HG03060 (cell line): ENCODE results near the gene KCTD16.

Experiments used
- ATAC-seq: cut with Tn5 transposase; IDR thresholded peaks from one replicate; pipeline ENCODE4 v1.9.1; 2021; ENCODE audit warnings: low read depth, moderate number of reproducible peaks; ENCODE audit not compliant: unreplicated experiment

Gene KCTD16

DNA sequence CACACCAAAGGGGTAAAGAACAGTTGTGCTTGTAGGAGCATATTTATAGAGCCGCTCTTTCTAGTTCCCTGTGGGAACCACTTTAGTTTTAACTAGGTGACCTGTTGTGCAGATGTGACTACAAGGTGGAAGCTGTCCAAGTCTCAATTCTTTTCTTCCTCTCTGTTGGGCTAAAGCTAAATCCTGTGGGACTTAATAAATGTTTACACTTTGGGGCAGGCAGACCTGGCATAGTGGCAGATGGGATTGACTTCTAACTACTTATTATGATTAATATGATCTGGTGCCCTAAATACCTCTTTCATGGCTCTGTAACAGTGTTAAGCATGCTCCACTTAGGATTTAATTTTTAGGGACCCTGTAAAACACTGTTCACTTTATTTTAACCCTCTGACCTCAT, 265.3 kb downstream of the KCTD16 start:
- no peak for ATAC-seq

DNA sequence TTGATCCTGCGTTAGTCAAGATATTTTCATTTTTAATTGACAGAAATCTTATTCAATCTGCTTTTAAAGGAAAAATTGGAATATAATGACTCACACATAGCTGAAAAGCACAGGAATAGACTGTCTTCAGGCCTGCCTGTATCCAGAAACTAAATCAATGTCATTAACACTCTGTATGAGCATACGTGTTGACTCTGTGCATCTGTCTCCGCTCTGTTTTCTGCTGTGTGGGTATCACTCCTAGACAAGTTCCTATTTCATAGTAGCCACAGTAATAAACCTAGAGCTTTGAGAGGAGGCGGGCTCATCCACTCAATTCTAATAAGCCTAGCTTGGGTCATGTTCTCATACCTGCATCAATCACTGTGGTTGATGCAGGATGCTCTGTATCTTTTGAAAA, 267.6 kb downstream of the KCTD16 start:
- ATAC-seq, result no peak

DNA sequence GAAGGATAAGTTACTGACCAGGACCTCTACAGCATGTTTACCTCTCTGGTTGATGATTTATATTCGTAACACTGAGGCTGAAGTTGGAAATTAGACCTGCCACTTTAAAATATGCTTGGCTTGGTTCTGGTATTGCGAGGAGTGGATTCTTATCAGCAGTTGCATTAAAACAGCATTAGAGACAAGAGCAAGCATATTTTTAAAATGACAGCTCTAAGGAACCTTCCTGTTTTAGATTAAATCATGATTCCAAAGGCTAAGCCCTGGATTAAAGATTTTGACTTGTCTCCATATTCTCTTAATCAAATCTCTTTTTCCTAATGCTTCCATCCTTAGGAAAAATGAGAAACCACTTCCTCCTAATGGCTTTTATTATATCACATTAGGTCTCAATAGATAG, 277.8 kb downstream of the KCTD16 start:
- no peak for ATAC-seq

DNA sequence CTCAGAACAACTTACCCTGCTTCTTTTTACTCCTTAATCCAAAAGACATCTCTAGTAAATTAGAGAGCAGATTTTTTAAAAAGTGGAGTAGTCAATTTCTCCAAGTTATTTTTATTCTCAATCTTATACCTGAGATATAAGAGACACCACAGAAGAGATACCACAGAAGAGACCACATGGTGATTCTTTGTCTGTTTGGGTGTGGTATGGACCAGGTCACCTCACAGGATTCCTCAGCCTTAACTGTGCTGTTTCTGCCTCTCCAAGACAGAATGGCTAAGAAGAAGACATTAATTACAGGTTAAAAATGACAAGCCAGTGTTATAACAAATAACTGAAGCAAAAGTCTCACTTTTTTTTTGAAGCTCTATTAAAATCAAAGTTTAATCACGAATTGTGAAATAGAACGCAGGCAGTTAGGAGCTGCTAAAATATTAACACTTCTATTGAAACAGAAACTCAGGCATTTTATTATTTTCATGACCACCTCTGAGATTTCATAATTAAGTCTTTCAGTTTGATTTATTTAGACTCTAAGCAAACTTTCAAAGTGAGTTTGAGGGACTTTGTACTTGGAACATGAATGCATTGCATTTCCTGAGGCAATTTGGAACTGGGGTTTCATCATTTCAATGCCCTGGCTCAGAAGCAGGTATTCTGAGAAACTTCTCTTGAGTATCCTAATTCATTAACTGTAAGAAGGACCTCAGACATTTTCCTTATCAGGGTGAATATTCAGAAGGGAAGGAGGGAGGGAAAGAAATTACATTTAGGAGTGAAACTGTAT, 280.7 kb downstream of the KCTD16 start:
- no peak for ATAC-seq

DNA sequence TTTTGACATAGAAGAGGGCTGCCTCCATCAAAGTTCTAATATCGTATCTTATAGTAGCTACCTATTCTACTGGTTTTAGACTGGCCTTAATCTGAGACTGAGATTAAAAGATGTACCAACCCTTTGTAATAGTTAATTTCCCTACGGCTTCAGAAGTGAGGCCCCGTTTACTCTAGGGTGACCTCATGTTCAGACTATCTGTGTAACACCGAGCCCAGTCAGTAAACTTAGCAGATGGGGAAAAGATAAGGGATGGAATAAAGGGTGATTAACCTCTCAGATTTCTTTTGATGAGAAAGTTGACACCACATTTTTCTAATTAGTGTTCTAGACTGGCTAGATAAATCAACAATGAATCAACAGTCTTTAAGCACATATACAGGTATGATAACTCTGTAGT, 283.1 kb downstream of the KCTD16 start:
- ATAC-seq, result no peak

DNA sequence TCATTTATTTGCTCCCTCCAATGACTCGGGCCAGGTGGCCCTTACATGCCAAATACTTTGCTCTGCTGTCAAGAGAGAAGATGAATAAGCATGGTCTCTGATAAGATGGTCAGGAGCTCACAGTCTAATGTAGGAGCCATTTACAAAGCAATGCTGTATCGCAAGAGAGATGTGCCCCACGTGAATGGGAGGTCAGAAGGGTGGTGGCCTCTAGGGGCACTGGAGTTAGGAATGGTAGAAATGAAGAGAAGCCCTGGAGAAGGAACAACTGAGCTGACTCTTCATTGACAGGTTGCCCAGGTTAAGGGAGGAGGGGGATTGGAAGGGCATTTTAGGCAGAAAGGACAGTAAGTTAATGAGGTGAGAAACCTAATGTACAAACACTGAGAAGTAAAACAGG, 286.5 kb downstream of the KCTD16 start:
- ATAC-seq, result no peak

DNA sequence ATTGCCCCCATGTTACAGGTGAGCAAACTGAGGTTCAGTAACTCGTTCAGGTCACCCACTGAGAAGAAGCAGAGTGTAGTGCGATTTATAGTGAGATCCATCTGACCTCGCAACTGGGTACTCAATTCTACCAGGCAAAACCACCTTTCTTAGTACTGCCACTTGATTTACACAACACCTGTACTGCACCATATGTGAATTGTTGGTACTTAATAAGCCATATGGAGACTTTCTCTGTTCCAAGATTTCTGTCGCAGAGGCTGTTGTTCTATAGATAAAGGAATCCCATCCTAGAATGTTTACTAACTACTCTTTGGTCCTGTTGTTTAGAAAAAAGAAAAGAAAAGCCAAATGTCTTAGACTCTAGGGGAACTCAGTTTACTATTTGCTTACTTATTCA, 287.5 kb downstream of the KCTD16 start:
- no peak for ATAC-seq

DNA sequence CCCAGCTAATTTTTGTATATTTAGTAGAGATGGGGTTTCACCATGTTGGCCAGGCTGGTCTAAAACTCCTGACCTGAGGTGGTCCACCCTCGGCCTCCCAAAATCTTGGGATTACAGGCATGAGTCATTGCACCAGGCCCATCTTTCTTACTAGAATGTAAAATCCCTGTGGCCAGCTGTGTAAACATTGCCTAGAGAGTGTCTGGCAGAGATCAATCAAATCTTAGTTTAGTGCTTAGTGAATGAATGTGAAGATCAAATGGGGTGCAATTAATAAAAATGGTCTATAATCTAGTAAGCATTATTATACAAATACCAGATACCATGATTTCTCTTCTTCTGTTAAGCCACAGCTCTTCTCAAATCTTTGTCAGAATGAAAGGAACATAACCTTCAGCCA, 289.9 kb downstream of the KCTD16 start:
- ATAC-seq, result no peak

DNA sequence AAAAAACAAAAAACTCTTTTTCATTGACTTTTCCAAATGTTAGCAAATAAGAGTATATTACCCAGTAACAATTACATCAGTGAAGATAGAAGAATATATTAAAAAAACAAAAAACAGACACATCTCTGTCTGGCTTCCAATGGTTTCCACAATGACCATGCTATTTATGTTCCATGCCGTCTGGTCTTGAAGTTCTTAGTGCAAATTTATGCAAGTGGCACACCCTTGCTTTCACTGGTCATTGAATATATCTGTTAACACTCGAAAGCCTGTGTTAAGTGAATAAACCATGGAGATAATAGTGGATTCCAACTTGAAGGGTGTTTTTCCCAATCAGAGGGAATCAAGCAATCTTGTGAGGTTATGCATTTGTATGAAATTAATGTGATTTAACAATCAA, 291.9 kb downstream of the KCTD16 start:
- ATAC-seq, result no peak

DNA sequence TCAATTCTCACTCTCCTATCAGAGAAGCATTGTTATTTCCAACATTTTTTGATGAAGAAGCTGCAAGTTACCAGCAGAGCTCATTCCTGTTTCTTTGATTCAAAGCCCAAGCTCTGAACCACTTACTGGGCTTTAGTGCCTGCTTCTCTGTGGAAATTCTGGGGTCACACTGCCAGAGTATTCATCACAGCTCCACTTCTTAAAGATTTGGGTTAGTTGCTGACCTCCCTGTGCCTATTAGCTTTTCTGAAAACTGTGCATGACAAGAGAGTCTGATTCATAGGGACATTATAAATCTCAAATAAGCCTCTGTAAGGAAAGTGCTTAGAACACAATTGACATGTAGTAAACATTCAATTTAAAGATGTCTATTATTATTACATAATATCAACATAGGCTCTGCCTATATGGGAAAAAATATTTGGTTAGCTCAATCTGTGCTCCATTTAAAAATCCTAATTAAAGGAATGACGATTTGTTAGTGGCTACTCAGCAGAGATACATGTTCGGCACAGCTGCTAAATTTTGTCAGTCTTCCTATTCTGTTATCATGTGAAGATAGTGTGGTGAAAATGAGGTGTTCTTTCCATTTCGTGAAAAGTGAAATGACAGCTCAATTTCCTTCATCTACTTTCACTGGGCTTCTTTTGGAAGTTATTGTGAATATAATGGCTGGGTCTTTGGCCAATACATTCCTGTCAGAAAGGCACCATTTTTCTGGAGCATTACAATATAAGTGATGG, 293.0 kb downstream of the KCTD16 start:
- no peak for ATAC-seq

DNA sequence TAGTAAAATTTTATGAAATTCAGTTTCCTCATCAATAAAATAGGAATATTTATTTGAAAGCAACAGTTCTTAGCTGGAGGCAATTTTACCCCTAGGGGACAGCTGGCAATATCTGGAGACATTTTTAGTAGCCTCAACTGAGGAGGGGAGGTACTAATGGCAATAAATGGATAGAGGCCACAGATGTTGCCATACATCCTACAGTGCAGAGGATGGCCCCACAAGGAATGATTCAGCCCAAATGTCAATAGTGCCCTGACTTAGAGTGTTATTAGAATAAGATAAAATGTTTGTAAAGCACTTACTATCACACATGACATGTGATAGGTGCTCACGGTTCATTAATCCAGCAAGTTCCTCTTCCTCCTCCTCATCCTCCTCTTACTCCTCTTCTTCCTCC, 293.6 kb downstream of the KCTD16 start:
- ATAC-seq, result no peak

DNA sequence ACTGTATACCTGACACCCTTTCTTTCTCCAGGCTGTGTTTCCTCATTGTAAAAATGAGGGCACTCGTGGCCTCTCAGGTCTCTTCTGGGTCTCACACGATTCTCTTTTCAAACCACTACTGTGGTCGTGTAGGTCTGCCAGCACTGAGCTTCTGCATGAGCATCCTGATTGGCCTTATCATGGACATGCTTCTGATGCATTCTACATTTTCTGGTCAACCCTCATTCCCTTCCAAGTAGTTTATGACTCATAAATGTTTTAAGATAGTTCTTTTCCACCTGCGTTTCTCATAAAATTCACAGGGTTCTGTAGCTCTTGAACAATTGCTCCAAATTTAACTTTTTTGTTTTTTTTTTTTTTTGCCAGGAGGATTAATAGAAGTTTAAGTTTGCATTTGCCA, 294.8 kb downstream of the KCTD16 start:
- ATAC-seq, result no peak

DNA sequence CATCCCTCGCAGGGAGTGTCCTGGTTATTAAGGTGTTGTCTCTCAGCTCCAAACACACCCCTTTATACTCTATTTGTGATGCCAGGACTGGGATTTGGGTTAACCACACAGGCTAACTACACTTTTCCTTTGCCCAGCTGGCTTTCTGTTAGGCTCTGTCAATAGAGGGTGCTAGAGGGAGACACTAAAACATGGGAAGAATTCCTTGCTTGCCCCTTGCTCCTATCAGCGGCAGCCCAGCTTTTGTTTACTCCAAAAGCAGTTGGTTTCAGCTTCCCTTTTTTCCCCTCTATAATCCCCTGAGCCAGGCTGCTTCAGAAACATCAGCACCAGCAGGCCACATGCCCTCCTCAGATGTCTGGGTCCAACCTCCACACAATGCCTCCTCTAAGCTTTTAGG, 297.1 kb downstream of the KCTD16 start:
- no peak for ATAC-seq

DNA sequence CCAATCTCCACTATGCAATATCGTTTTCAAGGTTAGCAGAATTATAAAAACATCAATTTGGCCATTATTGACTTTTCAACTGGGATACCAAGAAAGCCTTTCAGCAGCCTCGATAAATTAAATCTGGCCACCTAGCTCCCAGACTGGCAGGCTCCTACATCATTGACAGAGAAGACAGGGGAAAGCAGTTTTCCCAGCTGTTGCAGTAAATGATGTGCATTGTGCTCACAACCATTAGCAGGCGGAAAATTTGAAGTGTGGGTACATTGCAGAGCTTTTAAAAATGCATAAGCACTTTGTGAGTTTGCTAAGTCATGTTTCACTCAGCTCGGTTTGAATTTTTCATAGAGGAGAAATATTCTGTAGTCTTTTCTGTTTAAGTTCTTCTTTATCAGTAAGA, 297.9 kb downstream of the KCTD16 start:
- no peak for ATAC-seq

DNA sequence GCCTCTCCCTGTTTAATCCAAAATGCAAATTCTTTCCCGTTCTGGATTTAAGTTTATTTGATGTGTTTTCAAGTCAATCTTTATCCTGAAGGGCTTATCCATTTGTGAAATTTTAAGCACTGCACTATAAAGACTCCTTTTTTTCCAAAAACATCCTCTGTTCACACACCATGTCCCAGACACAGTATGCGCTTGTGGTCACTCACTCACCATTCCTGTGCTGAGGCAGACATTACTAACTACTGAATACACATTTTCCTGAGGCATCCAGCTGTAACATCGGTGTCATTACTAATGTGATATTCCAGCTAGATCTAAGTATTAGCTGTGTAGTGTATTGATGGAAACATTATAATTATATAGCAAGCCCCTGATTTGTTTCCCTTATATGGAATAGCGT, 298.4 kb downstream of the KCTD16 start:
- no peak for ATAC-seq

DNA sequence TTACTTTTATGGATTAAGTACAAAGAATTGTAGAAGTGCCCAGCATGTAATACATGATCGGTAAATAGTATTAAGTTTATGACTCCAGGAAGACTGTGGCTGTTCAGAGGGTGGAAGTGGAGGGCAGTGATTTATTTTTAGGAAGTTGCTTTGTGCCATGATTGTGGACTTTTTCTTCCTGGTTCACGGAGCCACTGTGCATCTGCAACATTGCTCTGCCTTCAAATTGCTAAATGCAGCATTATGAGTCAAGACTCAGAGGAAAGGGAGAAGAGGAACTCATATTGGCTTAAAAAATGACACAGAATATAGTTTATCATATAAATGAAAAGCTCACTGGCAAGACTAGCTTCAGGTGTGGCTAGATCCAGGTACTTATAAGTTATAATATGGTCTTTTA, 301.5 kb downstream of the KCTD16 start:
- ATAC-seq, result no peak

DNA sequence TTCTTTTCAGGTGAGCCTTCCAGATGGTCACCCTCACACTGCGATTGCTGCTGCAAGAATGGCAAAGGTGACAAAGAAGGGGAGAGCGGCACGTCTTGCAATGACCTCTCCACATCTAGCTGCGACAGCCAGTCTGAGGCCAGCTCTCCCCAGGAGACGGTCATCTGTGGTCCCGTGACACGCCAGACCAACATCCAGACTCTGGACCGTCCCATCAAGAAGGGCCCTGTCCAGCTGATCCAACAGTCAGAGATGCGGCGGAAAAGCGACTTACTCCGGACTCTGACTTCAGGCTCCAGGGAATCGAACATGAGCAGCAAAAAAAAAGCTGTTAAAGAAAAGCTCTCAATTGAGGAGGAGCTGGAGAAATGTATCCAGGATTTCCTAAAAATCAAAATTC, 303.0 kb downstream of the KCTD16 start:
- ATAC-seq, result no peak

DNA sequence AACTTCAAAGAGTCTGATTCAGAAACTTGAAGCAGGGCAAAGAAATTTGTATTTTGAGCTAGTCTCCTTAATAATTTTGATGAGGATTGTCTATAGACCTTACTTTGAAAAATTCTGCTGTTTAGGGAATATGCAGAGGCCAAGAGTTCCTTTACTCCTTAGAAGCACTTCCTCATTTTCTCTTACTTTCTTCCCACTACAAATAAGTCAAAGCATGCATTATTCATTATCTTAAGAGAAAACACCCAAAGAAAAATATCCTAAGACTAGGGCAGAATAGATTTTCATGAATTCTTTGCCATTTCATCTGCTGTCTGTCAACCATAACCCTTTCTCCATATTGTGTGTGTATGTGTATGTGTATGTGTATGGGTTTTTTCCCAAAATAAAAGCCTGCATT, 307.9 kb downstream of the KCTD16 start:
- ATAC-seq, result no peak

DNA sequence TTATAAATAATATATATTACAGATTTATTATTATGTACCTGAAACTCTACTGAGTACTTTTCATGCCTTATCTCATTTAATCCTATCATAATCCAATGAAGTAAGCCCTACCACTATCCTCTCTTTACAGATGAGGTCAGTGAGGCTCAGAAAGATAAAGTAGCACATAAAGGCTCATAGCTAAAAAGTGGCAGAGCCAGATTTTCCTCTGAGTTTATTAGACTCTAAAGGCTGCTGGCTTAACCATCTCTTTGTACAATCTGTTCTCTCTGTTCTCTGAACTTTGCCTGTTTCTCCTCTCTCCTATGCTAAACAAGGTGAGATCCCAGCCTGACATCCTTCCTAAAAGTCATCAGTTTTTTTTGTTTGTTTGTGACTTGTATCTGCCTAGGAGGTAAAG, 311.2 kb downstream of the KCTD16 start:
- no peak for ATAC-seq

DNA sequence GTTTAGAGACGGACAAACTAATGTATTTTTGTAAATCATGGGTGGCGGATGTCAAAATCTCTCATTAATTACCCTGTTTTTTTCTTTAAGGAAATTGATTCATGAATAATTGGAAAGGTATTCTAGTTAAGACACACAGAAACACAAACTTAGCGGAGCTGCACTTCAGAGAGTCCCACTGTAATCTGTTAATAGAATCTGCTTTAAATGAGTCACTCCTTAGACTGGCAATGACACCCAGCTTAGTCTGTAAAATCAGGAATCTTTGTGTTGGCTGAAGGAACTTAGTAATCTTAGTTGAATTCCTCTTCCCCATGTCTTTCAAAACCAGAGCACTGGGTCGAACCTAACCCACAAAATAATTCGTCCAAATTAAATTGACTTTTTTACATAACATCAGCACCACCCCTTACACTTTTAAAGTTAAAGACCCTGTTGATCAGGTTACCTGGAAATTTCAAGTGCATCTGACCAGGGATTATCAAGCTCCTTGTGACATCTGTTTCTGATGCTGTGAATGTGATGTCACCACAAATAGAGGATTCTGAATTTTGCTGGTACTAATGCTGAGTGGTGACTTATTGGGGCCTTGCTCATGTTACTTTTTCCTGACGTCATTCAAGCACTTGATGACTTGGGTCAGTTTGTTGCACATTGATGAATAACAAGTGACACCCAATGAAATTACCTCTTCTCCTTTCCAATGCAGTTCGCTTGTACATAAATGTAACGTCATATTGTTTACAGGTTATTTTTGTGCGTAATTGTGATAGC, 313.6 kb downstream of the KCTD16 start:
- no peak for ATAC-seq

DNA sequence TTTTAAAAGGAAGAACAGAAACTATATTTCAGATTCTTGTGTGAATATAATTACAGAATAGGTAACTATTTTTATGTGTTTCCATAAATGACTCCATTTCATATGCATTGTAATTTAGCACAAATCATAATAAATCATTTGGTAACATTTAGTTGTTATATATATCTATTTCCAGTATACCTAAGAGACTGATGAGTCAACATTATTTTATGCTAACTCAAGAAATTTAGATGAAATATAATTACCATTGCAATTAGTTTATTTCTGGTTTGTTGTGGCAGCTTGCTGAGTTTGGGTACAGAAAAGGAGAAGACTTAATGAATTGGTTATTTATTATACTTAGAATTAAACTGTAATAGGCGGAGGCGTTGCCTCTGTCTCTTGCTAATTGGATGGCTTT, 314.9 kb downstream of the KCTD16 start:
- no peak for ATAC-seq

DNA sequence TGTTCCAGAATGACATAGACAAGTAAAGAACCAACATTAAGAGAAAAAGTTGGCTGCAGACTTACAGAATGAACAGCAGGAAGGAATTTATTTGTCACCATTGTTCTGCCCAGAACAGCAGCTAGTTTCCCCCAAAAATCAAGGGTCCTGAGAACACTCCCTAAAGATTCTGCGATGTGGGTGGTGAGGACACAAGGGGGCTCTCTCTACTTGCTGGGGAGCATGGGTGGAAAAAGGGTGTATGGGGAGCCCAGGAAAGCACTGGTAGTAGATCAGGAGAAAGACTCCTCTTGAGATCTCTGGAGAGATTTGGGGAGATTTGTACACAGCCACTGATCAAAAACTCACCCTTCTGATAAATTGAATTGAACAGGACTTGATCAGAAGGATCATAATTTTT, 316.5 kb downstream of the KCTD16 start:
- no peak for ATAC-seq
